A549 treated with CORT108297 at 1 μM for 4 hours (cell line): Measurements from ENCODE around the gene MORF4L1. TPM values are rescaled to one million over a fixed set of nuclear protein-coding genes. Genes with fewer than 3 reads are reported as not detected.

Experiments used
- total RNA-seq: library from RNA; stranded (reverse); fragments of 200-300 nt; extraction: Qiagen RNA extraction; gene quantifications from 5 replicates; pipeline ENCODE4 v1.2.3, GENCODE V29; 2022

MORF4L1 gene
- 337 to 661 TPM (median 342 TPM) in 5 replicates for total RNA-seq

GRCh38 chr15:78872155-78872971 lies at the start of gene MORF4L1:
TSS of gene MORF4L1 (plus strand) at chr15:78872890. CDS start at chr15:78873018, 128 bp downstream.

GRCh38 chr15:78944669-78945407 lies 72.1 kb downstream of the MORF4L1 start, which contains the start of gene CTSH:
TSS of gene CTSH (minus strand) at chr15:78945046. CDS start at chr15:78944981, 65 bp downstream.

Other genes with a start within 250 kb of the MORF4L1 start
- 0.76 to 1.3 TPM (median 1.0 TPM) in 5 replicates for gene CHRNB4, start 231.7 kb upstream of the MORF4L1 start, total RNA-seq
- 3.6 to 6.3 TPM (median 5.3 TPM) in 5 replicates for gene ADAMTS7, start 61.4 kb upstream of the MORF4L1 start, total RNA-seq
- 42.4 to 51.6 TPM (median 46.3 TPM) in 5 replicates for gene CTSH, start 72.2 kb downstream of the MORF4L1 start, total RNA-seq
- gene RASGRF1, start 217.9 kb downstream of the MORF4L1 start, total RNA-seq: 0.23 to 0.43 TPM (median 0.33 TPM) in 5 replicates